Measurements from ENCODE around the gene PMEPA1.

Gene PMEPA1

GRCh38 chr20:57672164-57672563 is 37.7 kb downstream of the PMEPA1 start:
- DNase-seq: peak; percentile 95

GRCh38 chr20:57671662-57672061 is 38.2 kb downstream of the PMEPA1 start:
- DNase-seq: peak; percentile 72

- DNase-seq: no peak
Observed at GRCh38 chr20:57671072-57671391, 38.8 kb downstream of the PMEPA1 start.

GRCh38 chr20:57670288-57671071 is 39.3 kb downstream of the PMEPA1 start:
- DNase-seq: no peak

- DNase-seq: no peak
Observed at GRCh38 chr20:57669632-57670031, 40.2 kb downstream of the PMEPA1 start.

GRCh38 chr20:57667924-57668782 is 41.7 kb downstream of the PMEPA1 start:
- no peak for DNase-seq

GRCh38 chr20:57667388-57667787 is 42.4 kb downstream of the PMEPA1 start:
- DNase-seq: no peak

- no peak for DNase-seq
Observed at GRCh38 chr20:57666834-57667157, 43.0 kb downstream of the PMEPA1 start.

GRCh38 chr20:57666106-57666833 is 43.5 kb downstream of the PMEPA1 start:
- DNase-seq: no peak

- no peak for DNase-seq
Observed at GRCh38 chr20:57665589-57665971, 44.2 kb downstream of the PMEPA1 start.

- DNase-seq: no peak
Observed at GRCh38 chr20:57664924-57665588, 44.8 kb downstream of the PMEPA1 start.

- DNase-seq: no peak
Observed at GRCh38 chr20:57664476-57664875, 45.3 kb downstream of the PMEPA1 start.

- no peak for DNase-seq
Observed at GRCh38 chr20:57663681-57664451, 45.9 kb downstream of the PMEPA1 start.

- no peak for DNase-seq
Observed at GRCh38 chr20:57663241-57663640, 46.6 kb downstream of the PMEPA1 start.

GRCh38 chr20:57662456-57663240 is 47.2 kb downstream of the PMEPA1 start:
- no peak for DNase-seq

GRCh38 chr20:57661746-57662455 is 47.9 kb downstream of the PMEPA1 start:
- DNase-seq: no peak

GRCh38 chr20:57660922-57661745 is 48.7 kb downstream of the PMEPA1 start:
- DNase-seq: no peak

GRCh38 chr20:57660181-57660921 is 49.5 kb downstream of the PMEPA1 start:
- no peak for DNase-seq

- no peak for DNase-seq
Observed at GRCh38 chr20:57659517-57660180, 50.2 kb downstream of the PMEPA1 start.
